ENCODE measurements around the gene SIGLEC5. TPM values are rescaled to one million over a fixed set of nuclear protein-coding genes. Genes with fewer than 3 reads are reported as not detected.

SIGLEC5 gene
- total and polyA plus RNA-seq, 3 experiments from 2014 or later = 0.13 TPM; not detected in 2

DNA sequence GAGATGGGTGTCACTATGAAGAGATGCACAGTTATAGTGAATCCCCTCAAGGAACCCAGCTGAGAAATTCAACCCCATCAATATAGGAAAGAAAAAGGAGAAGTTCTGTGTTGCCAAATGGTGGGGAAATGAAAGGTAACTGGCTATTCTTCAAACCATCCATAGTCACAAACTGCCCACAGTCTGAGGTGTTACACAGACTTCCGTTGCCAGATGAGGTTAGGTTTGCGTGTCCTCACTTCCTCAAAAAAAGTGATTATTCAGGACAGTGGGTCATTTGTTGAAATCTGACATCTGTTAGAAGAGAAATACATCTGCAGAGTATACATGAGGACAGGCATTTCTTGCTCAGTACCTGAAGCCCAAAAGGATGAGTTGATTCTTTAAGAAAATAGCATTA is 9.0 kb downstream of the SIGLEC5 start:
- Mint-ChIP-seq H3K27me3 (peaks cover 7 to 24% of the 10 kb centered on the region in 2 donors), H3K9me3 (peaks cover 0 to 6% (median 2%) of the 10 kb centered on the region in 5 donors), H3K4me1 (no peaks in the 10 kb centered on the region), H3K36me3 (no peaks in the 10 kb centered on the region), H3K27ac (no peak overlapping the region), H3K4me3 (no peak overlapping the region)
- POLR2A ChIA-PET = no interaction called here
- no peaks in the 10 kb centered on the region for H3K27me3 ChIP-seq (ENCODE audit: insufficient read depth, low read length, poor library complexity, severe bottlenecking)
- CTCF ChIA-PET = no interaction called here
- DNase-seq = no peak
- H3K9me3 ChIP-seq (ENCODE audit: low read length) = no peaks in the 10 kb centered on the region
- no peaks in the 10 kb centered on the region for H3K4me1 ChIP-seq (ENCODE audit: insufficient read depth, low read length)
- H3K27ac ChIP-seq (ENCODE audit: low read depth, low read length) = no peak overlapping the region
- H3K4me3 ChIP-seq (ENCODE audit: low read length) = no peak overlapping the region
- no peaks in the 10 kb centered on the region for H3K36me3 ChIP-seq (ENCODE audit: insufficient read depth, low read length)

DNA sequence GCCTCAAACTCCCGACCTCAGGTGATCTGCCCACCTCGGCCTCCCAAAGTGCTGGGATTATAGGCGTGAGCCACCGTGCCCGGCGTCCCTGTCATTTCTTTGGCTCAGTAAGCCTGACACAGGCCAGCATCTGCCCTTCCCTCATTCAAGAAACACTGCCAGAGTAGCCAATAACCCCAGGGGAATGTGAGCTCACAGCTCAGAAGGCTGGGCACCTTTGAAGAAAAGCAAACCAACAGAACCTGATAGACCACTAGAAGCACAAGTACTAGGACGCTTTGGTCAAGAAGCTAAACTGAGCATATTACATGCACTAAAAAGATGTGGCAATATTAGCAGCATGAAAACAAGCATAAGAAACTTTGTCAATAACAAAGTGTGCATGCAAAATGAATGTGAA is 14.2 kb downstream of the SIGLEC5 start:
- no peaks in the 10 kb centered on the region for H3K9me3 ChIP-seq (ENCODE audit: low read length)
- Mint-ChIP-seq H3K27ac (no peak overlapping the region), H3K27me3 (peaks cover 21 to 52% of the 10 kb centered on the region in 2 donors), H3K9me3 (peaks cover 8 to 24% (median 19%) of the 10 kb centered on the region in 5 donors), H3K4me1 (no peaks in the 10 kb centered on the region), H3K4me3 (no peak overlapping the region), H3K36me3 (peaks cover 0 to 17% (median 0%) of the 10 kb centered on the region in 3 donors)
- H3K27me3 ChIP-seq (ENCODE audit: insufficient read depth, low read length, poor library complexity, severe bottlenecking) = no peaks in the 10 kb centered on the region
- no peaks in the 10 kb centered on the region for H3K36me3 ChIP-seq (ENCODE audit: insufficient read depth, low read length)
- CTCF ChIA-PET = no interaction called here
- no peak overlapping the region for H3K4me3 ChIP-seq (ENCODE audit: low read length)
- H3K4me1 ChIP-seq (ENCODE audit: insufficient read depth, low read length) = no peaks in the 10 kb centered on the region
- no peak overlapping the region for H3K27ac ChIP-seq (ENCODE audit: low read depth, low read length)
- POLR2A ChIA-PET = no interaction called here
- DNase-seq = no peak

DNA sequence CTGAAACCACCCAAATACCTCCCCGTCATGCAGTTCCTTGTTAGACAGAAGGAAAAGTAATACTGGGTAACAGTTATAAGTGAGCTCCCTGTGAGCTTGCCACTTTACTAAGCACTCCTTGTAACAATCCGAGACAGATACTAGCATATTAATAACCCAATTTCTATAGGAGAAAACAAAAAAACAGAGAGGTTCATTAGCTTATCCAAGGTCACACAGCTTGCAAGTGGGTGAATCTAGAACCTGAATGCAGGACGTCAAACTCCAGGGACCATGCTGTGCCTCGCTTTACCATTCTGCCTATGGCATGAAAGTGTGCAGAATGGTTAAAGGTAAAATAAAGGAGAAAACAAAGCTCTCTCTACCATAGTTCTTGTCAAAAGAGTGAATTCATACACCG is 15.4 kb downstream of the SIGLEC5 start:
- Mint-ChIP-seq H3K36me3 (peaks cover 0 to 17% (median 0%) of the 10 kb centered on the region in 3 donors), H3K4me1 (no peaks in the 10 kb centered on the region), H3K27me3 (peaks cover 23 to 57% of the 10 kb centered on the region in 2 donors), H3K27ac (no peak overlapping the region), H3K9me3 (peaks cover 8 to 28% (median 19%) of the 10 kb centered on the region in 5 donors), H3K4me3 (no peak overlapping the region)
- ChIA-PET POLR2A (no interaction called here), CTCF (interaction anchor here (1.4 kb wide), 1 partner anchor 355 kb away, joined by 5 read pairs; no protein-coding TSS in a partner anchor)
- H3K27ac ChIP-seq (ENCODE audit: low read depth, low read length) = no peak overlapping the region
- no peak for DNase-seq
- no peaks in the 10 kb centered on the region for H3K4me1 ChIP-seq (ENCODE audit: insufficient read depth, low read length)
- H3K4me3 ChIP-seq (ENCODE audit: low read length) = no peak overlapping the region
- no peaks in the 10 kb centered on the region for H3K27me3 ChIP-seq (ENCODE audit: insufficient read depth, low read length, poor library complexity, severe bottlenecking)
- no peaks in the 10 kb centered on the region for H3K9me3 ChIP-seq (ENCODE audit: low read length)
- H3K36me3 ChIP-seq (ENCODE audit: insufficient read depth, low read length) = no peaks in the 10 kb centered on the region

DNA sequence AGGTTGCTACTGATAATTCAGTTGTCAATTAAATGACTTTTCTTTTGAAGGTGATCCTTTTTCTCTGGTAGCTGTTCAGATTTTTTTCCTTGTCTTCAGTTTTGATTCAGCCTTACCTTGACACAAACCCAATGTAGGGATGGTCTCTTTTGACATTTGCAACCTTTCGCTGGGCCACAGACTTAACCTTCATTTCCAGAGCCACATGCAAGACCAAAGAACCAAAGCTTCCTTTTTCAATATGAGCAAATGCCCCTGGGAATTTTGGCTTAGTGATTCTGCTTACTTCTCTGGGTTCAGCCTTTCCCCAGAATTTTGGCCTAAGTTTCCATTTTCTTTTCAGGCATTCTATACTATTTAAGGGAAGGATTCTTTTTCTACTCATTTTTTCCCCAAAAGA is 19.6 kb downstream of the SIGLEC5 start:
- H3K27ac ChIP-seq (ENCODE audit: low read depth, low read length) = no peak overlapping the region
- H3K27me3 Mint-ChIP-seq = peaks cover 21 to 52% of the 10 kb centered on the region in 2 donors
- H3K4me3 Mint-ChIP-seq = no peak overlapping the region
- DNase-seq = no peak
- no peaks in the 10 kb centered on the region for H3K9me3 ChIP-seq (ENCODE audit: low read length)
- POLR2A ChIA-PET = no interaction called here
- H3K36me3 ChIP-seq (ENCODE audit: insufficient read depth, low read length) = no peaks in the 10 kb centered on the region
- no peak overlapping the region for H3K4me3 ChIP-seq (ENCODE audit: low read length)
- no peaks in the 10 kb centered on the region for H3K4me1 Mint-ChIP-seq
- no peak overlapping the region for H3K27ac Mint-ChIP-seq
- no peaks in the 10 kb centered on the region for H3K4me1 ChIP-seq (ENCODE audit: insufficient read depth, low read length)
- H3K36me3 Mint-ChIP-seq = peaks cover 0 to 24% (median 2%) of the 10 kb centered on the region in 3 donors
- peaks cover 8 to 35% (median 19%) of the 10 kb centered on the region in 5 donors for H3K9me3 Mint-ChIP-seq
- CTCF ChIA-PET = no interaction called here
- H3K27me3 ChIP-seq (ENCODE audit: insufficient read depth, low read length, poor library complexity, severe bottlenecking) = no peaks in the 10 kb centered on the region

DNA sequence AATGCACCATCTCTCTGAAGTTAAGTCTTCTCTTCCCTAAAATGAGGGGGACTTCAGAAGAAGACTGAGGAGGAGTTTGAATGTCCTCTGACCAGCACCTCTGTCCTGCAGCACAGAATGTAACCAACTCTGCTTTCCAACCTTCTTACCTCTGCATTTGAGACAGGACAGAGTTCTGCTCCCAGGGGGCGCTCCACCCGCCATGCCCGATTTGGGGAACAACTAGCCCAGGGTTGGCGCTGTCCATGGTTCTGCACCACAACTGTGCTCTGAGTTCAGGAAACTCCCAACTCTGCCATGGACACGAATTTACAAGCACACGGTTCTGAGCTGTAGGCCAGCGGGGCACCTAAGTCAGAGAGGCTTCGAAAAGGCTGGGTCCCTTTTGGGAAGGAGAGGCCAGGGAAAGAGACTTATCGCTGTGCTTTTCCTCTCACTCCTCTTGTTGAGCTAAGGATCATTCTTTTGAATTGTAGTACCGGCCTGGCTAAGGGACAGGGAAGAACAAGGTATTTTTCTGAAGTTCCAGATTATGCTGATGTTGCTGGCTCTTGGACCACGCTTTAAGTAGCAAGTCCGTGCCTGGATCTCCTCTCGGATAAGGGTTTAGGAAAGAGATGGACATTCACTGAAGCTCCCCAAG is 22.2 kb downstream of the SIGLEC5 start:
- Histone ChIP-seq H3K4me1 (ENCODE audit: insufficient read depth, low read length) (no peaks in the 10 kb centered on the region), H3K36me3 (ENCODE audit: insufficient read depth, low read length) (no peaks in the 10 kb centered on the region), H3K4me3 (ENCODE audit: low read length) (no peak overlapping the region), H3K9me3 (ENCODE audit: low read length) (no peaks in the 10 kb centered on the region), H3K27ac (ENCODE audit: low read depth, low read length) (no peak overlapping the region), H3K27me3 (ENCODE audit: insufficient read depth, low read length, poor library complexity, severe bottlenecking) (no peaks in the 10 kb centered on the region)
- CTCF ChIA-PET = no interaction called here
- peaks cover 10 to 36% of the 10 kb centered on the region in 2 donors for H3K27me3 Mint-ChIP-seq
- H3K27ac Mint-ChIP-seq = peak overlapping the region in 1 of 8 donors; percentile 18
- peak in 3 of 5 donors; percentile 14 to 22 (median 15) for DNase-seq
- peaks cover 6 to 29% (median 10%) of the 10 kb centered on the region in 5 donors for H3K9me3 Mint-ChIP-seq
- peaks cover 0 to 26% (median 2%) of the 10 kb centered on the region in 3 donors for H3K36me3 Mint-ChIP-seq
- H3K4me3 Mint-ChIP-seq = no peak overlapping the region
- POLR2A ChIA-PET = no interaction called here
- H3K4me1 Mint-ChIP-seq = no peaks in the 10 kb centered on the region

DNA sequence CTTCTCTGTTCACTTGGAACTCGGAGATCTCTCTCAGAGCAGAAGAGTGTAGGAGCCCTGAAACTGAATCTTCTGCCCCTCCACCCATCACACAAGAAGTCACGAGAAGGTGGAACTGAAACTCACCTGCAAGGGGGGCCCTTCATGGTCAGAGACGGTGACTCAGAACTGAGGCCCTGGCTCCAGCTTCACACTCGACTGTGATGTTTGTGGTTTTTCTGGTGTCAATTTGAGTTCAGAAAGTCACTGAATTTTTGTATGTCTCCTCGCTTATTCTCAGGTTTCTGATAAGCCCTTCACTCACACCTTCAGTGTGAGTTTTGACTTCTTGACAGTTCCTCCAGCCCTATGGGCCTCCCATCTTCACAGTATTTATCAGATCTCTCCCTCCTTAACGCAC is 23.1 kb downstream of the SIGLEC5 start:
- no peaks in the 10 kb centered on the region for H3K27me3 ChIP-seq (ENCODE audit: insufficient read depth, low read length, poor library complexity, severe bottlenecking)
- no peak overlapping the region for H3K4me3 ChIP-seq (ENCODE audit: low read length)
- Mint-ChIP-seq H3K27ac (no peak overlapping the region), H3K9me3 (peaks cover 0 to 19% (median 5%) of the 10 kb centered on the region in 5 donors), H3K4me3 (no peak overlapping the region), H3K36me3 (peaks cover 0 to 24% (median 2%) of the 10 kb centered on the region in 3 donors), H3K4me1 (peaks cover 0 to 3% (median 0%) of the 10 kb centered on the region in 3 donors), H3K27me3 (peaks cover 15 to 36% of the 10 kb centered on the region in 2 donors)
- ChIA-PET CTCF (no interaction called here), POLR2A (no interaction called here)
- no peak overlapping the region for H3K27ac ChIP-seq (ENCODE audit: low read depth, low read length)
- peak in 1 of 5 donors; percentile 6 for DNase-seq
- H3K9me3 ChIP-seq (ENCODE audit: low read length) = no peaks in the 10 kb centered on the region
- H3K36me3 ChIP-seq (ENCODE audit: insufficient read depth, low read length) = no peaks in the 10 kb centered on the region
- H3K4me1 ChIP-seq (ENCODE audit: insufficient read depth, low read length) = no peaks in the 10 kb centered on the region

DNA sequence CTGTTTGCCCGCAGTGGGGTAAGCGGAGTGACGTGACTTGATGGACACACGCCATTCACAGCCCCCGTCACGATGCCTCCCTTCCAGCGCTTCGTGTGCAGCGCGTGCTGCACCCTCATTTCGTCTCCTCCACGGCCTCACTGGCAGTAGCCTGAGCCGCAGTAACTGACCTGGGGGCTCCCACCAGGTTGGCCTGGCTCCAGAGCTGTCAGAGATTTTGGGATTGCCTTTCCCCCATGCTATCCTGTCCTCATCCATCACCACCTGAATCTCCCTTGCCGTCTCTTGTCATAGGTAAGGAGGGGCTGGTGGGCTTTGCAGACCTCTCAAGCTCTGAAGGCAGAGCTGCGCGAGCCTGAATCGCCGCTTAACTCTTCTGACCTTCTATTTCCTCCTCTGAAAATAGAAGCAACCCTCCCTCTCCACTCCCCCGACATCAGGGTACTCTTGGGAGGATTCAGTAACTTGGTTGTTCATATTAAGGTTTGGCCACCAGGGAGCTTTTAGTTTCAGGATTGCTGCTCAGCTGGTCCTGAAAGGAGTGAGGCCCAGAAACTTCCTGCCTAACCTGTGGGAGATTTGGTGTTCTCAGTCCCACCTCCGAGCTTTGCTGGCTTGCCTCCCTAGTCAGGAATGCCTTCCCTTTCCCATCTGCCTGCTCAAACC is 27.9 kb downstream of the SIGLEC5 start:
- Histone ChIP-seq H3K27me3 (ENCODE audit: insufficient read depth, low read length, poor library complexity, severe bottlenecking) (peaks cover 4% of the 10 kb centered on the region), H3K4me1 (ENCODE audit: insufficient read depth, low read length) (no peaks in the 10 kb centered on the region), H3K27ac (ENCODE audit: low read depth, low read length) (no peak overlapping the region), H3K4me3 (ENCODE audit: low read length) (no peak overlapping the region), H3K36me3 (ENCODE audit: insufficient read depth, low read length) (no peaks in the 10 kb centered on the region), H3K9me3 (ENCODE audit: low read length) (no peaks in the 10 kb centered on the region)
- ChIA-PET CTCF (no interaction called here), POLR2A (no interaction called here)
- H3K4me1 Mint-ChIP-seq = peaks cover 0 to 8% (median 3%) of the 10 kb centered on the region in 3 donors
- H3K9me3 Mint-ChIP-seq = peaks cover 0 to 4% (median 1%) of the 10 kb centered on the region in 5 donors
- no peak for DNase-seq
- H3K27ac Mint-ChIP-seq = no peak overlapping the region
- peak overlapping the region in 3 of 7 donors; percentile 35 to 53 (median 48) for H3K4me3 Mint-ChIP-seq
- peaks cover 25 to 42% of the 10 kb centered on the region in 2 donors for H3K27me3 Mint-ChIP-seq
- peaks cover 0 to 26% (median under 1%) of the 10 kb centered on the region in 3 donors for H3K36me3 Mint-ChIP-seq

DNA sequence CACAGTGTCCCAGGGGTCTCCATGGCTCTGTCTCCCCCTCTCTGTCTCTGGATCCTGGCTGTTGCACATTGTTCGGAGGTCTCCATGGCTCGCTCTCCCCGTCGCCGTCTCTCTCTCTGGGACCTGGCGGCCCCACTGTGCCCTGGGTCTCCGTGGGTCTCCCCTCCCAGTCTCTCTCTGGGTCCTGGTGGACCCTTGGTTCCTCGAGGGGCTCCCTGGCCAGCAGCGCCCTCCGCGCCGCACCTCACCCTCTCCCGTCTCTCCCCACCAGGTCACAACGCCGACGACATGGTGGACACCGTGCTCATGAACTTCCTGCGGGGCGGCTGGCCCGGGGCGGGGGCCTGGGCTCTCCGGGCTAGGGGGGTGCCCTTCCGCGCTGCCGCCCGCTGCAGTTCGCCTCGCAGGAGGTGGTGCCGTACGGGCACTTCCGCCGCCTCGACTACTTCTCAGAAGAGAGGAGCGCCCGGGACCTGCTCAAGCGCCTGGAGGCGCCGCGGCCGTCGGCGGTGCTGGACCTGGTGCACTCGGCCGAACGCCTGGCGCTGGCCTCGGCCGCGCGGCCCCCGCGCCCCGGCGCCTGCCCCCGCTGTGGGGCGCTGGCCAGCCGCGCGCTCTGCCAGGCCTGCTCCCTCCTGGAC is 29.1 kb downstream of the SIGLEC5 start:
- Histone ChIP-seq H3K36me3 (ENCODE audit: insufficient read depth, low read length) (no peaks in the 10 kb centered on the region), H3K27ac (ENCODE audit: low read depth, low read length) (no peak overlapping the region)
- H3K9me3 Mint-ChIP-seq = peaks cover 0 to 2% (median 0%) of the 10 kb centered on the region in 5 donors

More for the DNA sequence above, 29.1 kb downstream of the SIGLEC5 start:
- no peaks in the 10 kb centered on the region for H3K4me1 ChIP-seq (ENCODE audit: insufficient read depth, low read length)
- Mint-ChIP-seq H3K27ac (no peak overlapping the region), H3K4me1 (peaks cover 0 to 8% (median 7%) of the 10 kb centered on the region in 3 donors), H3K36me3 (peaks cover 0 to 32% (median 0%) of the 10 kb centered on the region in 3 donors), H3K4me3 (peak overlapping the region in 2 of 7 donors; percentile 28 to 39), H3K27me3 (peaks cover 33 to 48% of the 10 kb centered on the region in 2 donors)
- DNase-seq = peak in 2 of 5 donors; percentile 9 to 11
- ChIA-PET CTCF (no interaction called here), POLR2A (no interaction called here)
- H3K4me3 ChIP-seq (ENCODE audit: low read length) = no peak overlapping the region
- H3K27me3 ChIP-seq (ENCODE audit: insufficient read depth, low read length, poor library complexity, severe bottlenecking) = peaks cover 4% of the 10 kb centered on the region
- no peaks in the 10 kb centered on the region for H3K9me3 ChIP-seq (ENCODE audit: low read length)

Data from CD8-positive, alpha-beta memory T cell (primary cell).